MCF 10A (cell line): ENCODE results near the gene SSX2IP. TPM values are rescaled to one million over a fixed set of nuclear protein-coding genes. Genes with fewer than 3 reads are reported as not detected.
"Not testable (repeated sequence)": the region's sequence is repeated elsewhere in the genome, so short reads cannot be mapped to it uniquely, and the experiment has no call there.

ENCODE experiments used
- BruUV-seq: library from RNA; stranded (reverse); fragments of 400-500 nt; replicated peaks from 2 replicates; lab custom pipeline; 2021; lab: Mats Ljungman, UMichigan
- CTCF ChIA-PET: fragments of 300-600 bp; sonication (Branson Sonifier 250); formaldehyde crosslinking; extraction: SDS; loops from one replicate; lab custom pipeline; 2021; ENCODE audit warnings: antibody characterized with exemption, inconsistent platforms; lab: Yijun Ruan, JAX
- POLR2A ChIA-PET: fragments of 300-600, 350-650 bp; sonication (Branson Sonifier 250); formaldehyde crosslinking; extraction: SDS; loops from one replicate; lab custom pipeline; 2020; ENCODE audit warnings: antibody characterized with exemption, inconsistent platforms; lab: Yijun Ruan, JAX
- DNase-seq: peaks from one replicate; pipeline ENCODE4 v3.0.0-alpha.2; 2018; ENCODE audit not compliant: unreplicated experiment
- H3K27ac Mint-ChIP-seq: one replicate; pipeline ENCODE4 v1.8.0; 2022; ENCODE audit warnings: mild to moderate bottlenecking, low read depth, mixed read lengths; ENCODE audit not compliant: unreplicated experiment
- H3K27me3 Mint-ChIP-seq: one replicate; pipeline ENCODE4 v1.8.0; 2022; ENCODE audit warnings: mixed read lengths; ENCODE audit not compliant: insufficient read depth, unreplicated experiment
- H3K36me3 Mint-ChIP-seq: one replicate; pipeline ENCODE4 v1.8.0; 2022; ENCODE audit warnings: mild to moderate bottlenecking, moderate library complexity, mixed read lengths; ENCODE audit not compliant: insufficient read depth, unreplicated experiment
- H3K4me1 Mint-ChIP-seq: one replicate; pipeline ENCODE4 v1.8.0; 2022; ENCODE audit warnings: mixed read lengths; ENCODE audit not compliant: insufficient read depth, unreplicated experiment
- H3K4me3 Mint-ChIP-seq: one replicate; pipeline ENCODE4 v1.8.0; 2022; ENCODE audit warnings: mild to moderate bottlenecking, moderate library complexity, mixed read lengths; ENCODE audit not compliant: unreplicated experiment
- H3K9me3 Mint-ChIP-seq: one replicate; pipeline ENCODE4 v1.8.0; 2022; ENCODE audit warnings: mixed read lengths; ENCODE audit not compliant: unreplicated experiment
- intact Hi-C: fragments of 100-400 bp; cut with micrococcal nuclease; formaldehyde crosslinking; loops from 2 replicates; pipeline ENCODE4 v1.14.1; 2022
- total RNA-seq: library from RNA; stranded (reverse); gene quantifications from 2 replicates; pipeline ENCODE4 v1.2.3, GENCODE V29; 2022
- TF ChIP-seq, protein P1 (sequence below): fragments of 200-600 bp; IDR thresholded peaks from one replicate; pipeline ENCODE4 v1.8.0; 2022; ENCODE audit warnings: antibody characterized with exemption, mild to moderate bottlenecking; ENCODE audit not compliant: unreplicated experiment

The SSX2IP gene
- total RNA-seq, 1 experiment from 2014 or later: 19.4 TPM

DNA sequence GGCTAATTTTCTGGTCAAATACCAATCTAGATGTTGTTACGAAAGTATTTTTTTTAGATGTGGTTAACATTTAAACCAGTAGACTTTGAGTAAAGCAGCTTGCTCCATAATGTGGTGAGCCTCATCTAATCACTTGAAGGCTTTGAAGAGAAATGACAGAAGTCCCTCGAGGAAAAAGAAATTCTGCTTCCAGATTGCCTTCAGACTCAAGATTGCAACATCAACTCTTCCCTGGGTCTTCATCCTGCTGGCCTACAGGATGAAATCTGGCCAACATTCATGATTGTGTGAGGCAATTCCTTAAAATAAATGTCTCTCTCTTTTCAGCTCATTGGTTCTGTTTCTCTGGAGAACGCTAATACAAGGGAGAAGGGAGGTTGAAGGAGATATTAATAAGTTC lies 32.5 kb upstream of the SSX2IP start:
- intact Hi-C loops: no loop called here
- peaks cover 14% of the 10 kb centered on the region for H3K4me1 Mint-ChIP-seq
- no TSS peak for BruUV-seq
- ChIA-PET CTCF (interaction anchor here (0.6 to 0.9 kb wide), 2 partner anchors 33 to 205 kb away, joined by 3 read pairs; no protein-coding TSS in a partner anchor), POLR2A (no interaction called here)
- H3K4me3 Mint-ChIP-seq: no peak overlapping the region
- H3K27ac Mint-ChIP-seq: no peak overlapping the region
- no peaks in the 10 kb centered on the region for H3K36me3 Mint-ChIP-seq
- TF ChIP-seq, protein P1, sequence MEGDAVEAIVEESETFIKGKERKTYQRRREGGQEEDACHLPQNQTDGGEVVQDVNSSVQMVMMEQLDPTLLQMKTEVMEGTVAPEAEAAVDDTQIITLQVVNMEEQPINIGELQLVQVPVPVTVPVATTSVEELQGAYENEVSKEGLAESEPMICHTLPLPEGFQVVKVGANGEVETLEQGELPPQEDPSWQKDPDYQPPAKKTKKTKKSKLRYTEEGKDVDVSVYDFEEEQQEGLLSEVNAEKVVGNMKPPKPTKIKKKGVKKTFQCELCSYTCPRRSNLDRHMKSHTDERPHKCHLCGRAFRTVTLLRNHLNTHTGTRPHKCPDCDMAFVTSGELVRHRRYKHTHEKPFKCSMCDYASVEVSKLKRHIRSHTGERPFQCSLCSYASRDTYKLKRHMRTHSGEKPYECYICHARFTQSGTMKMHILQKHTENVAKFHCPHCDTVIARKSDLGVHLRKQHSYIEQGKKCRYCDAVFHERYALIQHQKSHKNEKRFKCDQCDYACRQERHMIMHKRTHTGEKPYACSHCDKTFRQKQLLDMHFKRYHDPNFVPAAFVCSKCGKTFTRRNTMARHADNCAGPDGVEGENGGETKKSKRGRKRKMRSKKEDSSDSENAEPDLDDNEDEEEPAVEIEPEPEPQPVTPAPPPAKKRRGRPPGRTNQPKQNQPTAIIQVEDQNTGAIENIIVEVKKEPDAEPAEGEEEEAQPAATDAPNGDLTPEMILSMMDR: no peak
- no peaks in the 10 kb centered on the region for H3K27me3 Mint-ChIP-seq
- no peaks in the 10 kb centered on the region for H3K9me3 Mint-ChIP-seq
- DNase-seq: peak; percentile 22

DNA sequence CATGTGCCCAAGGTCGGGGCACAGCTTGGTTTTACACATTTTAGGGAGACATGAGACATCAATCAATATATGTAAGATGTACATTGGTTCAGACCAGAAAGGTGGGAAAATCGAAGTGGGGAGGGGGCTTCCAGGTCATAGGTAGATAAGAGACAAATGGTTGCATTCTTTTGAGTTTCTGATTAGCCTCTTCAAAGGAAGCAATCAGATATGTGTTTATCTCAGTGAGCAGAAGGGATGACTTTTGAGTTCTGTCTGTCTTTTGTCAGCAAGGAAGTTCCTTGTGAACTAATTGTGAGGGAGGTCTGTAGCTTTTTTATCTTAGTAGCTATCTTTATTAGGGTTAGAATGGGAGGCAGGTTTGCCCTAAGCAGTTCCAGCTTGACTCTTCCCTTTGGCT lies 31.6 kb upstream of the SSX2IP start:
- intact Hi-C loops, H3K9me3 Mint-ChIP-seq: not testable (repeated sequence)

DNA sequence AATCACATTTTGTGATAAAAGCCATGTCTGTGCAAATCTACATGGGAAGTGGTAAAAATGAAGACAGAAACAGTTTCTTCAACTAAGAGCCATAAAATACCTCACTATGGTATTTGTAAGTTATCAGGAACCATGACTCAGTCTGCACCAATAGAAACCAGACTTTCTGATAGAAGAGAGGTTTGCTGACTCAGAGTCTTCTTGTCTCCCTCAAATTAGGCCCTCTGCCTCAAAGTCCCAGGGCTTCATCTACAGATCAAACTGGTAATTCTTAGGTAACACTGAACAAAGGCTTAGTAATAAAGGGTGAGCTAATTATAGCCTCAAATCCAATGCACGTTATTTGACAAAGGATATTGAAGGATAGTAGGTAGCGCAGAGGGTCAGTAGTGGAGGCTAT lies 30.9 kb upstream of the SSX2IP start:
- Mint-ChIP-seq H3K27me3 (no peaks in the 10 kb centered on the region), H3K27ac (no peak overlapping the region), H3K9me3 (no peaks in the 10 kb centered on the region), H3K36me3 (no peaks in the 10 kb centered on the region), H3K4me1 (no peaks in the 10 kb centered on the region), H3K4me3 (no peak overlapping the region)
- intact Hi-C loops: no loop called here
- TF ChIP-seq, protein P1: no peak
- POLR2A ChIA-PET: interaction anchor here (0.7 kb wide), 1 partner anchor 22 kb away, joined by 3 read pairs; no protein-coding TSS in a partner anchor
- no TSS peak for BruUV-seq
- CTCF ChIA-PET: no interaction called here
- no peak for DNase-seq

More for the DNA sequence above, 31.6 kb upstream of the SSX2IP start:
- H3K27ac Mint-ChIP-seq, H3K36me3 Mint-ChIP-seq, H3K27me3 Mint-ChIP-seq, DNase-seq, CTCF ChIA-PET, BruUV-seq, POLR2A ChIA-PET, H3K4me1 Mint-ChIP-seq, H3K4me3 Mint-ChIP-seq: not testable (repeated sequence)

DNA sequence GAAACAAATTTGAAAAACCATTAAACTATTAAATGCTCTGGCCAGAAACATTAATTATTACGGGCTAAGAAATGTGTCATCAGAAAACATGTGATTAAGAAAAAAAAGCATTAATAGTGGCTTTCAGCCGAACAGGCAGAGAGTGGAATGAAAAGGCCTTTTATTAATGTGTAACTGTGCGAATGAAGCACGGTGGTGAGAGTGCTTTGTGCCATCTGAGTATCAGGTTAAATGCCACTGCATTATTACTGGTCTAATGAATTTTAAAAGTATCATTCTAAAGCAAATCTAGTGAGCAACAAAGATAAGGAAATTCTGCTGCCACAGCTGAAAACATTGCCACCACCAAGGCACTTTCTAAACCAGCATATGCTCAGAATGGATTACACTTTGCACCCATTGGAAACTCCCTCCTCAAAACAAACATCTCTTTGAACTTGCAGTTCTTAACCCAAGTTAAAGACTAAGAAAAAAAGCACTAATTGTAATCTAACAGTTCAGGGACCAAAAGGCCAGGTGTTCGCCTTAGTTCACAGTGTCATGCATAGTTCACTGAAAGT lies 30.0 kb upstream of the SSX2IP start:
- CTCF ChIA-PET: no interaction called here
- no peak for DNase-seq
- H3K4me3 Mint-ChIP-seq: no peak overlapping the region
- intact Hi-C loops: no loop called here
- H3K4me1 Mint-ChIP-seq: no peaks in the 10 kb centered on the region
- no peaks in the 10 kb centered on the region for H3K9me3 Mint-ChIP-seq
- H3K27me3 Mint-ChIP-seq: no peaks in the 10 kb centered on the region
- no peaks in the 10 kb centered on the region for H3K36me3 Mint-ChIP-seq
- POLR2A ChIA-PET: interaction anchor here (0.7 kb wide), 1 partner anchor 23 kb away, joined by 3 read pairs; no protein-coding TSS in a partner anchor
- H3K27ac Mint-ChIP-seq: no peak overlapping the region
- TF ChIP-seq, protein P1: no peak
- BruUV-seq: no TSS peak
